ENCODE data around the gene POMGNT2.
A peak's percentile ranks its signal among the peaks of the same experiment; 100 is the strongest.

Gene POMGNT2

DNA sequence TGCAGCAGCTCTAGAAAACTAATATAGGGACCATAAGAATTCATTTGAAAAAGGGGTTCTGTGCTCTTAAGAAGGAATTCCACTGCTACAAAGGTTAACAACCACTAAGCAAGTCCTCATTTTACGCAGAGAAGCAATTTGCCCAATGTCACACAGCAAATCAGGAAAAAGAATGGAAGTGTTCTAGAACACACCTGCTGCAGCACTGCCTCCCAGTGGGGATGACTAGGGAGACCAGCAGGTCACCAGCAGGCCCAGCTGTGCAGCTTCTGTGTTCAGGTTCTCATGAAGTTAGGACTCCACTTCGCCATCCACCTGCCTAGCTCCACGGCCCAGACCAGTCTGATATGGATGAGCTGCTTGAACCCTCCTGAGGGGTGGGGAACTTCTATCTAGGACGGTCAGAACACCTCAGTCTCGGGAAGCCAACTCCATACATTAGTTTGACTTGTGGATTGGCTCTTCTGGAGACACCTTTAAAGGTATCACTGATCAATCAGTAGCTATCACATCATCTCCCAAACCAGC lies 18.6 kb downstream of the POMGNT2 start:
- H3K4me3 ChIP-seq (ENCODE audit: low read length), result no peak overlapping the region
- TF ChIP-seq, protein P1, sequence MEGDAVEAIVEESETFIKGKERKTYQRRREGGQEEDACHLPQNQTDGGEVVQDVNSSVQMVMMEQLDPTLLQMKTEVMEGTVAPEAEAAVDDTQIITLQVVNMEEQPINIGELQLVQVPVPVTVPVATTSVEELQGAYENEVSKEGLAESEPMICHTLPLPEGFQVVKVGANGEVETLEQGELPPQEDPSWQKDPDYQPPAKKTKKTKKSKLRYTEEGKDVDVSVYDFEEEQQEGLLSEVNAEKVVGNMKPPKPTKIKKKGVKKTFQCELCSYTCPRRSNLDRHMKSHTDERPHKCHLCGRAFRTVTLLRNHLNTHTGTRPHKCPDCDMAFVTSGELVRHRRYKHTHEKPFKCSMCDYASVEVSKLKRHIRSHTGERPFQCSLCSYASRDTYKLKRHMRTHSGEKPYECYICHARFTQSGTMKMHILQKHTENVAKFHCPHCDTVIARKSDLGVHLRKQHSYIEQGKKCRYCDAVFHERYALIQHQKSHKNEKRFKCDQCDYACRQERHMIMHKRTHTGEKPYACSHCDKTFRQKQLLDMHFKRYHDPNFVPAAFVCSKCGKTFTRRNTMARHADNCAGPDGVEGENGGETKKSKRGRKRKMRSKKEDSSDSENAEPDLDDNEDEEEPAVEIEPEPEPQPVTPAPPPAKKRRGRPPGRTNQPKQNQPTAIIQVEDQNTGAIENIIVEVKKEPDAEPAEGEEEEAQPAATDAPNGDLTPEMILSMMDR (IDR thresholded peaks at IDR 0.05; ENCODE audit: insufficient read depth, low read depth, low read length, missing control alignments), result peak; percentile 10
- DNase-seq (ENCODE audit: low read depth), result no peak

DNA sequence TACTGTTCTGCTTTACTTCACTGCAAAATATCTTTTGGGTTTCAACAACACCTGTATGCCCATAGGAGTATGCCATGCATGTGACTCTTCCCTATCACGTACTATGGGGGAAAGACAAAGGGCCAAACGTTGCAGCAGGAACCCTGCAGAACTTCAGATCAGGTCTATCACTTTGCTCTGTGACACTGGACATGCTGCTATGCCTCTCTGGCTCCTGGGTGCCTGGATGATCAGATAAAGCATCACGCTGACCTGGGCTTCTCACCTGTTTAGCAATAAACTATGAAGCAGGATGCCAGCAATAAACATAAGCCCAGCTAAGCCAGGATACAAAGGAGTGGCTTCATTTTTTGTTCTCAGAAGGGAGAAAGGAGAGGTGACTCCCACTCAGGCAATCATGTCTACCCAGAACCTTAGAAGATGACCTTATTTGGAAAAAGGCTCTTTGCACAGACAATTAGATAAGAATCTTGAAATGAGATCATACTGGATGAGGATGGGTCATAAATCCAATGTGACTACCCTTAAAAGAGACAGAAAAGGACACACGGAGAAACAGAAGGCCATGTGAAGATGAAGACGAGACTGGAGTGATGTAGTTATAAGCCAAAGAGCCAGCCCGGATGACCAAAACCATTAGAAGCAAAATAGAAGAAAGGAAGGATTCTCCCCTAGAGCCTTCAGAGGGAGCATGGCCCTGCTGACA lies 19.3 kb downstream of the POMGNT2 start:
- no peak for DNase-seq (ENCODE audit: low read depth)
- no peak overlapping the region for H3K4me3 ChIP-seq (ENCODE audit: low read length)
- TF ChIP-seq, protein P1 (IDR thresholded peaks at IDR 0.05; ENCODE audit: insufficient read depth, low read depth, low read length, missing control alignments), result no peak

DNA sequence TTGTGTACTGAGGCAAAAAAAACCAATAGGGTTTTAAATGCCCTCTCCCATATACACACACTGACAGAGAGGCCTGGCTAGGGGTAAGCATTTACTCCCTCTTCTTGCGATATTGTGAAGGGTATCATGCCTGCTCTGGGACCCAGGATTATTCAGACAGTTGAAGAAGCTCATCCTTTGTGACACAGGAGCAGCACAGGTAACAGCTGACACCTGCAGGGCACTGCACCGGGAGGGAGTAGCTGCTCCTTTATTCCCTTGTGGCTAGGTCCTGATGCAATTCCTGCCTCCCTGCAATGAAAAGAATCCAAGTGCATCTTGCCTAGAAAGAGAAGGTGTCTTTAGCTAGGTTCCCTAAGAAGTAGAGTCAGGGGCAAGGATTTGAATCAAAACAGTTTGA lies 23.4 kb downstream of the POMGNT2 start:
- TF ChIP-seq, protein P1 (IDR thresholded peaks at IDR 0.05; ENCODE audit: insufficient read depth, low read depth, low read length, missing control alignments), result no peak
- no peak overlapping the region for H3K4me3 ChIP-seq (ENCODE audit: low read length)
- DNase-seq (ENCODE audit: low read depth), result no peak

DNA sequence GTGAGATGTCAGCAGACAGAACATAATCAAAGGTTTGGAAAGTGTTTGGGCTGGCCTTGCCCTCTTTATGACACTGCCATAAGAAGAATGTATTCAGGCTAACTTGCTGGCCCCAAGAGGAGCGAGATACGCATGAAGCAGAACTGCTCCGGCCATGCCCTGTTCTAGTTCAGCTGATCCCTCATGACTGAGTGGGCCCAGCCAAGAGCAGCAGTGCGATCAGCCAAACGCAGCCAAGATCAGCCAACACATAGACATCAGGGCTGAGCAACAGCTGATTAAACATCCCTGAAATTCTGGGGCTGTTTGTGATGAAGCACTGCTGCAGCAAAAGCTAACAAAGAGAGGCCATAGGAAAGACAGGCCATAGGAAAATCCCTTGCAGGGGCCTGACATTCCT lies 24.1 kb downstream of the POMGNT2 start:
- H3K4me3 ChIP-seq (ENCODE audit: low read length), result no peak overlapping the region
- DNase-seq (ENCODE audit: low read depth), result no peak
- TF ChIP-seq, protein P1 (IDR thresholded peaks at IDR 0.05; ENCODE audit: insufficient read depth, low read depth, low read length, missing control alignments), result no peak

DNA sequence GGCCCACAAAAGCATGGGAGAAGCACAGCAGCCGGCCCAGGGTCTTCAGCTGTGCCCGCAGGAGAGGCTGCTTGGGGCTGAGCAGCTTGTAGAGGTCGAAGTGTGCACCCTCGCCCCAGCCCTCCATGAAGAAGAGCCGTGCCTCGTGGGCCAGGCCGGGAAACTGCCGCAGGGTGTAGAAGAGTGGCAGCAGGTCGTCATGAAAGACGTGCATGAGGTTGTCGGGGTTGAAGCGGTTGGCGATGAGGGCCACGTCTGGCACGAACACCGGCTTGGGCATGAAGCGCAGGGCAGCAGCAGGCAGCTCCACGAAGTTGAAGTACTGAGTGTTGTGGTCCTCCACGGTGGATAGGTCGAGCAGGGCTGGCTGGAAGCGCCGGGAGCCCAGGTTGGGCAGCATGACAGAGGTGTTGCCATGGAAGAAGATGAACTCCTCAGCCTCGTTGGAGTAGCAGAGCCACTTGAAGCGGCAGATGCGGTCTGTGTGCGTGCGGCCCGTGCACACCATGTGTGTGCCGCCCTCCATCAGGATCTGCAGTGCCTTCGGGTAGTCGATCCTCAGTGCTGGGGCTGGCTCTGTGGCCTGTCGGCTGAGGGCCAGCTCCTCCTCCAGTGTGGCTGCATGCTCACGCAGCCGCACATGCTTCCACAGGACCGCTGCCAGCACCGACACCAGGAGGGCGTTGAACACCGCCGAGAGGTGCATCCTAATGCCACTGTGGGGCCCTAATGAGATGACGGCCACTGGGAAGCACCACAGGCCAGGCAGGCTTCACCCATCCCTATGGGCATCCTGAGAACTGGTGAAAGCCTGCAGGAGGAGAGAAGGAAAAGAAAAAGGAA lies 24.9 kb downstream of the POMGNT2 start:
- H3K4me3 ChIP-seq (ENCODE audit: low read length), result no peak overlapping the region
- TF ChIP-seq, protein P1 (IDR thresholded peaks at IDR 0.05; ENCODE audit: insufficient read depth, low read depth, low read length, missing control alignments), result no peak
- no peak for DNase-seq (ENCODE audit: low read depth)

DNA sequence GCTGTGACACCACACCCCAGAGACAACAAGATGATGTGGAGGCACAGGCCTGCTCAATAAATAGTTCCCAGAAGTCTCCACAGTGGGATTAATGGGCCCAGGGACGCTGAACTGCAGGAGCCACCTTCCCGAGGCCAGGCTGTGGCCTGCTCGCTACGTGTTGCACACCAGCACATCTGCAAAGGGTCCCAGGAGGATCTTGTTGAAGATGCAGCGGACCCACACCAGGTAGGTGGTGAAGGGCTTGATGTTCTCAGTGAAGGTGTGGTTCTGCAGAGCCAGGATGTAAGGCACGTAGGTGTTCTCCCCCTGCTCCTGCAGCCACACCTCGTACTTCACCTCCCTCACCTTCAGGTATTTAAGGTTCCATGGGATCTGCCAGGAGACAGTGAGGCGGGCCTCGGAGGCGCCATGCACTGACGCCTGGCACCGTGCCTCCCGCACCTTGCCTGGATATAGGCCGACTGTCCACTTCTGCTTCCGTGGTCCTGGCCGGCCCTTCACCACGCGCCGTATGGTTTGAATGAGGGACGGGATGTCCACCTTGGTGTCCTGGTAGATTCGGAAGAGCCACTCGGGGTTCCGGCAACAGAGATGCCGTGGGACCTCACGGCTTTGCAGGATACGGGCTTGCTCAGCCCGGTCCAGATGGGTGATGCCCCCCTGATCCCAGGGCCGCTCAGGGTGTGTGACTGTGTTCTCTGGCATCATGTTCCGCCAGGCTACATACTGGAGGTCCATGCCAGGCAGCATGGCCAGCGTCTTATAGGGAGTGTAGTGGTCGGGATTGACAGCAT lies 26.1 kb downstream of the POMGNT2 start:
- TF ChIP-seq, protein P1 (IDR thresholded peaks at IDR 0.05; ENCODE audit: insufficient read depth, low read depth, low read length, missing control alignments), result no peak
- H3K4me3 ChIP-seq (ENCODE audit: low read length), result no peak overlapping the region
- DNase-seq (ENCODE audit: low read depth), result no peak

Data from epithelial cell of esophagus (primary cell).